Activated CD8-positive, alpha-beta T cell treated with anti-CD3 and anti-CD28 coated beads for 36 hours (primary cell): Measurements from ENCODE around the gene NDUFB5. TPM values are rescaled to one million over a fixed set of nuclear protein-coding genes. Genes with fewer than 3 reads are reported as not detected.

Experiments
- ATAC-seq: fragments of 200-7000 bp; cut with Tn5 transposase; one replicate; pipeline ENCODE4 v1.10.0; 2021; ENCODE audit warnings: mild to moderate bottlenecking, moderate library complexity
- CTCF ChIA-PET: fragments of 350-600 bp; sonication (Branson Sonifier 250); formaldehyde crosslinking; loops from one replicate; lab custom pipeline; 2021; ENCODE audit warnings: antibody characterized with exemption; lab: Charles Lee
- POLR2A ChIA-PET: fragments of 350-600 bp; sonication (Branson Sonifier 250); formaldehyde crosslinking; loops from one replicate; lab custom pipeline; 2021; ENCODE audit warnings: antibody characterized with exemption; lab: Charles Lee
- DNase-seq: peaks from one replicate; pipeline ENCODE4 v3.0.0-alpha.2; 2020
- H3K27ac Mint-ChIP-seq: one replicate; pipeline ENCODE4 v1.8.0; 2021; ENCODE audit warnings: mild to moderate bottlenecking, mixed read lengths
- H3K27me3 Mint-ChIP-seq: one replicate; pipeline ENCODE4 v1.8.0; 2021; ENCODE audit warnings: mixed read lengths
- H3K36me3 Mint-ChIP-seq: one replicate; pipeline ENCODE4 v1.8.0; 2021; ENCODE audit warnings: low read depth, mixed read lengths
- H3K4me1 Mint-ChIP-seq: one replicate; pipeline ENCODE4 v1.8.0; 2021; ENCODE audit warnings: low read depth, mixed read lengths
- H3K4me3 Mint-ChIP-seq: one replicate; pipeline ENCODE4 v1.8.0; 2021; ENCODE audit warnings: mild to moderate bottlenecking, moderate library complexity, mixed read lengths
- H3K9me3 Mint-ChIP-seq: one replicate; pipeline ENCODE4 v1.8.0; 2021; ENCODE audit warnings: mixed read lengths
- intact Hi-C: fragments of 100-400 bp; cut with micrococcal nuclease; formaldehyde crosslinking; loops from one replicate; pipeline ENCODE4 v1.10.0; 2022
- total RNA-seq, 2 experiments: library from RNA; stranded (reverse); gene quantifications; one replicate each; pipeline ENCODE4 v1.2.3, GENCODE V29; 2021
- TF ChIP-seq, protein P1 (sequence below): fragments of 200-600 bp; IDR thresholded peaks from one replicate; pipeline ENCODE4 v1.8.0; 2022; ENCODE audit warnings: antibody characterized with exemption, mild to moderate bottlenecking

The NDUFB5 gene
- total RNA-seq, 2 experiments from 2014 or later: 110 to 113 TPM

DNA sequence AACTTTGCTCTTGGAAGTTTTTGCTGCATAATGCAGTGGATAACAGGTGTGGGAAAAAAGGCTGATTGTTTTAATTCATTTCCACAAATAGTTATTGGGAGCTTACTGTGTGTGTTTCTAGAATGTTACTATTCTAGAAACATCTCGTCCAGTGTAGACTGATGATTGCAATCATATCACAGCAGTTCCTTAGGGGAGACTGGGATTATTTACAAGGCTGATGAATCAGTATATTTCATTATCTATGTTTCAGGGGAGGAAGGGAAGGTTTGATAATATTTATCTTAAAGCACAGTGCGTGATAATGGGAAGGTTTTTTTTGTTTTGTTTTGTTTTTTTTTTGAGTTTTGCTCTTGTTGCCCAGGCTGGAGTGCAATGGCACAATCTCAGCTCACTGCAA lies 50.6 kb downstream of the NDUFB5 start:
- CTCF ChIA-PET: no interaction called here
- no peak for ATAC-seq
- Mint-ChIP-seq H3K36me3 (peaks cover 6% of the 10 kb centered on the region), H3K27me3 (peaks cover 10% of the 10 kb centered on the region), H3K4me1 (peaks cover 19% of the 10 kb centered on the region), H3K9me3 (no peaks in the 10 kb centered on the region), H3K27ac (no peak overlapping the region), H3K4me3 (peak overlapping the region; percentile 7)
- TF ChIP-seq, protein P1, sequence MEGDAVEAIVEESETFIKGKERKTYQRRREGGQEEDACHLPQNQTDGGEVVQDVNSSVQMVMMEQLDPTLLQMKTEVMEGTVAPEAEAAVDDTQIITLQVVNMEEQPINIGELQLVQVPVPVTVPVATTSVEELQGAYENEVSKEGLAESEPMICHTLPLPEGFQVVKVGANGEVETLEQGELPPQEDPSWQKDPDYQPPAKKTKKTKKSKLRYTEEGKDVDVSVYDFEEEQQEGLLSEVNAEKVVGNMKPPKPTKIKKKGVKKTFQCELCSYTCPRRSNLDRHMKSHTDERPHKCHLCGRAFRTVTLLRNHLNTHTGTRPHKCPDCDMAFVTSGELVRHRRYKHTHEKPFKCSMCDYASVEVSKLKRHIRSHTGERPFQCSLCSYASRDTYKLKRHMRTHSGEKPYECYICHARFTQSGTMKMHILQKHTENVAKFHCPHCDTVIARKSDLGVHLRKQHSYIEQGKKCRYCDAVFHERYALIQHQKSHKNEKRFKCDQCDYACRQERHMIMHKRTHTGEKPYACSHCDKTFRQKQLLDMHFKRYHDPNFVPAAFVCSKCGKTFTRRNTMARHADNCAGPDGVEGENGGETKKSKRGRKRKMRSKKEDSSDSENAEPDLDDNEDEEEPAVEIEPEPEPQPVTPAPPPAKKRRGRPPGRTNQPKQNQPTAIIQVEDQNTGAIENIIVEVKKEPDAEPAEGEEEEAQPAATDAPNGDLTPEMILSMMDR: no peak
- DNase-seq: no peak
- POLR2A ChIA-PET: no interaction called here
- intact Hi-C loops: no loop called here

DNA sequence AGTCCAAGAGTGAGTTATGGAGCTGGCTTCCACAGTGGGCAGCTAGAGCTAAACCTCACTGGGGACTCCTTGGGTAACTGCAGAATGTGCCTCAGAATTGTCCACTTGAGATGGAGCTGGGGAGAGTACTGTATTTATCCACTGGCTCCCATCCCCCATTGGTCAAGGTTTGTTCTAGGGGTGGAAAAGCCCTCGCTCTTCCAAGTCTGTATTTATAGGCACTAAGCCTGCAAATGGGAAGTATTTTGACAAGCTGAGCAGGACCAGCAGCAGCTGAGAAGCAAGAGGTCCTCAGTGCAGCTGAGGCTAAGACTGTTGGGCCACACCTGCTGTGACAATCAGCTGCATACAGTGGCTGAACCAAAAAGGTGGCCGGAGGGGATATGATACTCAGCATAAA lies 54.0 kb downstream of the NDUFB5 start:
- ATAC-seq: no peak
- H3K4me3 Mint-ChIP-seq: no peak overlapping the region
- H3K27me3 Mint-ChIP-seq: peaks cover 1% of the 10 kb centered on the region
- ChIA-PET CTCF (interaction anchor here (0.7 to 2.2 kb wide), 2 partner anchors 9 to 13 kb away, joined by 3 to 11 read pairs; no protein-coding TSS in a partner anchor), POLR2A (no interaction called here)
- H3K36me3 Mint-ChIP-seq: peaks cover 6% of the 10 kb centered on the region
- intact Hi-C loops: no loop called here
- TF ChIP-seq, protein P1: no peak
- H3K4me1 Mint-ChIP-seq: peaks cover 12% of the 10 kb centered on the region
- no peak overlapping the region for H3K27ac Mint-ChIP-seq
- DNase-seq: no peak
- no peaks in the 10 kb centered on the region for H3K9me3 Mint-ChIP-seq

DNA sequence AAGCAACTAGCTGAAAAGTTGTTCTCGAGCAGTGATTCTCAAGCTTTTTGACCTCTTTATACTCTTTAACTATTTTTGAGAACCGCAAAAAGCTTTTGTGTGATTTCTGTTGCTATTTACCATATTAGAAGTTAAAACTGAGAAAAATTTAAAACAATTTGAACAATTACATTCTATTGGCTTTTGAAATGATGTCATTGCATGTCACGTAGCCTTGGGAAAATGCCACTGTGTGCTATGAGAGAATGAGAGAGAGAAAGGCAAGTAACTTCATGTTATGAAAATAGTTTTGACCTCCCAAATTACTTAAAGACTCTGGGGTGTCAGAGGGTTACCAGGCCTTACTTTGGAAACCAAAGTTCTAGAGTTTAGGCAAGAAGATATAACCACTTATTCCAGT lies 56.3 kb downstream of the NDUFB5 start:
- TF ChIP-seq, protein P1: no peak
- Mint-ChIP-seq H3K27ac (no peak overlapping the region), H3K4me1 (peaks cover 3% of the 10 kb centered on the region), H3K36me3 (no peaks in the 10 kb centered on the region), H3K4me3 (no peak overlapping the region), H3K9me3 (no peaks in the 10 kb centered on the region), H3K27me3 (no peaks in the 10 kb centered on the region)
- intact Hi-C loops: no loop called here
- ChIA-PET POLR2A (no interaction called here), CTCF (interaction anchor here (1.2 to 1.5 kb wide), 2 partner anchors 11 to 24 kb away, joined by 3 to 7 read pairs; no protein-coding TSS in a partner anchor)
- DNase-seq: no peak
- ATAC-seq: no peak

DNA sequence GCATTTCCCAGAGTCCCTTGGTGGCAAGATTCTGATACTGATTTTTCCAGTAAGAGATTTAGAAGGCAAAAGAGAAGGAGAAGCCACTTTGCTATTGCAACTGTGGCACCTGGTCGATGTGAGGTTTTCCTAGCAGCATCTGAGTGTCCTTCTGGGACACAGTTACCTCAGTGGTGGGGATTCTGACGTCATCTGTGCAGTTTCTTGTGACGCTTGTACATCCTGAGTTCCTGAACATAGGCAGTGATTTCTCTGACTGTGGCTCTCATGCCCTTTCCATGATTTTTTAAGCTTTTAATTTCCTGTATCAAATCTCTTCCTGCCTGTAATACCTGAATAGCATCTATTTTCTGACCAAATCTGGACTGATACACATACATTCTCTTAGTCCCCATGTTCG lies 57.2 kb downstream of the NDUFB5 start:
- intact Hi-C loops: no loop called here
- TF ChIP-seq, protein P1: no peak
- Mint-ChIP-seq H3K4me1 (peaks cover 3% of the 10 kb centered on the region), H3K9me3 (no peaks in the 10 kb centered on the region), H3K27me3 (no peaks in the 10 kb centered on the region), H3K4me3 (no peak overlapping the region), H3K27ac (no peak overlapping the region), H3K36me3 (no peaks in the 10 kb centered on the region)
- DNase-seq (no peak), ATAC-seq (no peak)
- ChIA-PET CTCF (interaction anchor here (0.6 to 1.5 kb wide), 3 partner anchors 12 to 42 kb away, joined by 3 to 7 read pairs (median 3); no protein-coding TSS in a partner anchor), POLR2A (interaction anchor here (0.6 to 1.5 kb wide), 2 partner anchors 9 to 98 kb away, joined by 3 to 11 read pairs; partner anchors contain the start of gene USP13)

DNA sequence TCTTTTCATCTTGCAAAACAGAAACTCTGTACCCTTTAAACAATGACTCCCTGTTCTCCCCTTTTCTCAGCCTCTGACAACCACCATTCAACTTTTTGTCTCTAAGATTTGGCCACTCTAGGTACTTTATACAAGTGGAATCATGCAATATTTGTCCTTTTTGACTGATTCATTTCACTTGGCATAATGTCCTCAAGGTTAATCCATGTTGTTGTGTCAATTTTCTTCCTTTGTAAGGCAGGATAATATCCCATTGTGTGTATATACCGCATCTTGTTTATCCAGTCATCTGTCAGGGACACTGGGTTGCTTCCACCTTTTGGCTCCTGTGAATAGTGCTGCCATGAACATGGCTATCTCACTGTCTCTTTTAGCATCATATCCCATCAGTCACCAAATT lies 58.5 kb downstream of the NDUFB5 start:
- peaks cover 3% of the 10 kb centered on the region for H3K4me1 Mint-ChIP-seq
- no peaks in the 10 kb centered on the region for H3K36me3 Mint-ChIP-seq
- H3K27me3 Mint-ChIP-seq: no peaks in the 10 kb centered on the region
- DNase-seq (no peak), ATAC-seq (no peak)
- TF ChIP-seq, protein P1: no peak
- no peaks in the 10 kb centered on the region for H3K9me3 Mint-ChIP-seq
- ChIA-PET CTCF (no interaction called here), POLR2A (interaction anchor here (1.5 kb wide), 1 partner anchor 10 kb away, joined by 11 read pairs; the partner anchor contains the start of gene USP13)
- H3K4me3 Mint-ChIP-seq: no peak overlapping the region
- intact Hi-C loops: no loop called here
- no peak overlapping the region for H3K27ac Mint-ChIP-seq
